K562 treated with DMSO at 1 percent for 24 hours (cell line): ENCODE data around the gene BORCS5. TPM values are rescaled to one million over a fixed set of nuclear protein-coding genes. Genes with fewer than 3 reads are reported as not detected.

Experiments used
- total RNA-seq: library from RNA; unstranded; fragments of 300-600 nt; gene quantifications from 2 replicates; pipeline ENCODE4 v1.2.3, GENCODE V29; 2022; ENCODE audit warnings: low read depth; ENCODE audit not compliant: insufficient read depth

BORCS5 gene
- total RNA-seq: 3.2 and 5.3 TPM in 2 replicates

GRCh38 chr12:12356896-12357718 lies at the start of gene BORCS5:
BORCS5 (plus strand) TSS chr12:12357078; CDS start chr12:12357452, 374 bp downstream.

GRCh38 chr12:12349711-12350665 lies 6.9 kb upstream of the BORCS5 start, which contains the start of gene MANSC1:
MANSC1 (minus strand) TSS chr12:12350242; CDS start chr12:12343314, 6,928 bp downstream.

Other genes with a start within 250 kb of the BORCS5 start
- 5.9 and 9.1 TPM in 2 replicates for gene LRP6, start 90.0 kb upstream of the BORCS5 start, total RNA-seq
- 7.2 and 9.0 TPM in 2 replicates for gene MANSC1, start 6.8 kb upstream of the BORCS5 start, total RNA-seq
- gene DUSP16, start 205.8 kb downstream of the BORCS5 start, total RNA-seq: 4.5 and 6.7 TPM in 2 replicates